Suppressor macrophage treated with lipopolysaccharide for 4 hours (primary cell): ENCODE measurements around the gene POLG.

Experiments
- DNase-seq: peaks from one replicate; pipeline ENCODE4 v3.0.0-alpha.2; 2020

The POLG gene

DNA sequence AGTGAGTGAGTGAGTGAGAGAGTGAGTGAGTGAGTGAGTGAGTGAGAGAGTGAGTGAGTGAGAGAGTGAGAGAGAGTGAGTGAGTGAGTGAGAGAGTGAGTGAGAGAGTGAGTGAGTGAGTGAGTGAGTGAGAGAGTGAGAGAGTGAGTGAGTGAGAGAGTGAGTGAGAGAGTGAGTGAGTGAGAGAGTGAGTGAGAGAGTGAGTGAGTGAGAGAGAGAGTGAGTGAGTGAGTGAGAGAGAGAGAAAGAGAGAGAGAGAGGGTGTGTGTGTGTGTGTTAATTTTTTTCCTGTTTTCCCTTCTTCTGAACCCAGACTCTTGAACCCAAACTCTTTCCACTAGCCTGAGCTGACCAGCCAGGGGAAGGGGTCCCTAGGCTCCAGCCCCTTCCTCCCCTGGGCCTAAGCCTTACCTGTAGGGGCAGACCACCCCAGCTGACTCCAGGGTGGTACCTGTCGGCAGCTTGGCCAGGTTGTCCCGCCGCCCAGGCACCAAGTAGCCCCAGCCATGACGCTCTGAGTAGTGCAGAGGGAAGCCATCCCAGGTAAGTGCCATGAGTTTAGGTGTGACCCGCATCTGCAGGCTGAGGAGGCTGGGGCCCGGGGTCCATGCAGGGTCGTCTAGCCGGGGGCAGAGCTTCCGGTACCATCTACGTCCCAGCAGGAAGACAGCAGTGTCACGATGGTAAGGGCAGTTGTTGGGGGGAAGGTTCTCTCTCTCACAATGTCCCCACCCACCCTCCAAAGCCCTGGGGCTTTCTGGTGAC is 9.4 kb downstream of the POLG start:
- no peak for DNase-seq

DNA sequence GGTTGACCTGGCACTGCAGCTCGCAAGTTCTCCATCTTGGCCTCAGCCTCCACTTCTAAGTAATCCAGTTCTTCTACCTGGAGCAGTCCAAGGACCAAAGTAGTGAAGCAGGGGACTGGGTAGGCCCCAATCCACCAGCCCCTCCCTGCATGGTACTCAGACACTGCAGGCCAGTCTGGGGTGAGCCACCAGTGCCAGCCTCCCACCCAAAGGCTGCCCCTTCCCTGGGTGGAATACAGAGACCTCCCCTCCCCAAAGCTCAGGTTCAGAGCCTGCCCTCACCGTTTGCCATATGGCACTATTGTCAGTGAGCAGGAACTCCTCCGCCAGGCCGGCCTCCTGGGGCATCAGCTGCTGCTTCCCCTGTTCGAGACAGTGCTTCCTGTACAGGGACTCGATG is 10.8 kb downstream of the POLG start:
- DNase-seq = no peak

DNA sequence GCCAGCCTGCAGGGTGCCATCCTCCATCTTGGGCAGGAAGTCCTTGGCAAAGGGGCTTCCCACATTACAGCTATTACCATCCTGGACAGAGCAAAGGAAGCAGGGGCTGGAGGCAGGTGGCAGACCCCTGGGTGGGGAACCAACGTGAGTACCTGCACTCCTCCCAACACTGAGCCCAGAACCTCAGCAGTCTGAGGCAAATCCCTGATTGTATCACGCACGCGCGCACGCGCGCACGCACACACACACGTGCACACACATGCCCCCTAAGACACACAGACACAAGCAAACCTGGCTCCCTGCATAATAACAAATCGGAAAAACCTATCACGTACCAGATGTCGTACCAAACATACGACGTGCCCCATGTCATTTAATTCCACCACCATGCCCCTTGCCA is 11.8 kb downstream of the POLG start:
- no peak for DNase-seq

DNA sequence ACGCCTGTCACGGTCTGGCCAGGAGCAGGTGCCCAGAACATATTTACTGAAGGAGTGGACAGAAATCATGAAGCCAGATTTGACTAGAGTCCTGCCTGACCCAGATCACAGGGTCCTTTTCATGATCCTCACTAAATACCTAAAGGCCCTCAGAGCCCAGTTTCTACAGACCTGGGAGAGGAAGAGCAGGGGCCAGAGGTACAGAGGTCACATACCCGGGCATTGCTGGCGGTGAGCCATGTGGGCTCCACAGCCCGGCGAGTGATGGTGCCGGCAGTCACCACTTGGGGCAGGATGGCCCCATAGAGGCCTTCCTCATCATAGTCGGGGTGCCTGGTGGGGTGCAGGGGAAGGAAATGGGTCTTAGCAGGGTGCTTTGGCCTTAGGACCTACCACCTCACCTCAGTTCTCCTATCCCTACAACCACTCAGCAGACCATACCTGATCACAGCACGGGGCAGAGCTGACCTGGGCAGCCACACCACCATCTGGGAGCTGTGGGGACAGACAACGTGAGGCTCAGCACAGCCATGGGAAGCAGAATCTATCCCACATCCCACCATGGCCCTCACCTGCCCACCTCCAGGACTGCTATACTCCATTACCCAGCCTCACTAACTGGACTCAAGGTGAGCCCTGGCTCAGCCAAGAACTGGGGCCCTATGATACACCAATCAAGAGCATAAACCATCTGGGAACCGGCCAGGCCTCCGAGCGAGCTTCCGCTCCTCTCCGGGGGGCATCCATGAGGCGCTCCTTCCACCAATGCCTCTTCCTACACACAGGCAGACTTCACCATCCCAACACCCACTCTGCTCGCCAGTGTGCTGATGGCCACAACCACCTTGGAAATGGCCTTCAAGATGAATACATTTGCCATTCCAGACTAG is 12.9 kb downstream of the POLG start:
- DNase-seq = no peak

DNA sequence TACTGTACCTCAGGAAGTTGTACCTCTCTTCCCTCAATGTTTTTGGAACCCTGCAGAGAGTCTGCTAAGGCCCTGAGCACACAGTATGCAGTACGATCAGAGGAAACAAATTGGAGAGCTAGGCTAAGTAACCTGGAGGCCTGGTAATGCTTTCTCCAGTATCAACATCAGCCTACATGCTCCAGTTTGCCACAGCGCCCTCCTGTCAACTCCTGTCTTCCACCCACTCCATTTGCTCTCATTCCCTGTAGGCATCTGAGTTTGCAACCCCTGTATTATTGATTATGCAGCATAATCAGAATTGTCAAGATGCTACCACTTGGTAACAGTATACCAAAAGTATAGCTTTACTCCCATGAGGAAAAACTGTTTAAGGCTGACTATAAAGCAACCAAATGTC is 14.4 kb downstream of the POLG start:
- no peak for DNase-seq

DNA sequence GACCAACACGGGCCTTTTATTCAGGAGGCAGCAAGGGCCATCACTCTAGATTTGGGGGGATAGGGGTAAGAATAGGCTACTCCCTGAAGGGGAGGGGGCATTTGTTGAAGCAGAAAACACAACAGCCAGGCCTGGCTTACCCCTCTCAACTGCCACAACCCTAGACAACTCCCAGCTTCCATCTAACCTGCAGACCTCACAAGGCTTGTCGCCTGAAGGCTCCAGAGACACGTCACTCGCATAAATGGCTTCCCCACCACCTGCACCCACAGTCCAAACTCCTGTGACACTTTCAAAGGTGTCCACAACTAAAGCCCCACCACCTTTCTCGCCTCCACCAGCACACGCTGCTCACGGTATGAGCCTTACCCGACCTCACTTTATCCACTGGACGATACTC is 14.9 kb downstream of the POLG start:
- DNase-seq = no peak

DNA sequence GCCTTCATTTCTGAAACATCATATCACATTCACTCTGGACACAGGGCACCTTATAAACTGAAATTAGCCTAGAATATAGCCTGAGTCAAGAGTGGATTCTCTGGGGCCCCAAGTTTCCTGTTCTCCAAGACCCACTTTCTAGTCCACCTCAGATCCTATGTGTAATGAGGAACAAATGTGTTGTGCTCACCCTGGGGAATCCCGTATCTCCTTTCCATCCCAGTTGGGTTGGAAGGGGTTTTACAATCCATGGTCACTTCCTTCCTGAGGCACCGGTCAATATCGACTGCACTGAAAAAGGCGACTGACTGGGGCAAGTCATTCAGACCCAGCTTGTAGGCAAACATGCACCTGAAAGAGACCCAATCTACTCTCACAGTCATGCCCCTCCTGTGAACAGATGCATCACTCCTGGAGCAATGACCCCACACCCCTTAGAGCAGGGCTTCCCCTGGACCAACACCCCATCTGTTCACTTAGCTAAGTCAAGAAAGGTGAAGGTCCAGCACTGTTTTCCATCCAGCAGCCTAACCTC is 17.4 kb downstream of the POLG start:
- peak; percentile 58 for DNase-seq

DNA sequence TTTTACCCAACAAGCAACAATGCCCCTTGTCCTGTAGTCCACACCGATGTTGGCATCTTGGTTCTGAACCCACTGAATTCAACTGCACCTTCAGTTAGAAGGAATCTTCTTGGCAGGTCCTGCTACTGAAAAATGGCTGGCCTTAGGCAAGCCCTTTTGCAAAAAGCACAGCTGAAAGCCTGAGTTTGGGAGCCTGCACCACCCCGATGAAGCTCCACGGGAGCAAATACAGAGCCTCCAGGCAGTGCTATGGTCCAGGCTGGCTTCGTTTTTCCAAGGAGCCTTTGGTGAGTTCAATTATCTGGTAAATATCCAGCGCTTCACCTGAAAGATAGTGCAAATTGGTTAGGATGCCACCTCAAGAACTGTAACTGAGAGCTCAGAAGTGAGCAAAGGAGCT is 18.1 kb downstream of the POLG start:
- no peak for DNase-seq

DNA sequence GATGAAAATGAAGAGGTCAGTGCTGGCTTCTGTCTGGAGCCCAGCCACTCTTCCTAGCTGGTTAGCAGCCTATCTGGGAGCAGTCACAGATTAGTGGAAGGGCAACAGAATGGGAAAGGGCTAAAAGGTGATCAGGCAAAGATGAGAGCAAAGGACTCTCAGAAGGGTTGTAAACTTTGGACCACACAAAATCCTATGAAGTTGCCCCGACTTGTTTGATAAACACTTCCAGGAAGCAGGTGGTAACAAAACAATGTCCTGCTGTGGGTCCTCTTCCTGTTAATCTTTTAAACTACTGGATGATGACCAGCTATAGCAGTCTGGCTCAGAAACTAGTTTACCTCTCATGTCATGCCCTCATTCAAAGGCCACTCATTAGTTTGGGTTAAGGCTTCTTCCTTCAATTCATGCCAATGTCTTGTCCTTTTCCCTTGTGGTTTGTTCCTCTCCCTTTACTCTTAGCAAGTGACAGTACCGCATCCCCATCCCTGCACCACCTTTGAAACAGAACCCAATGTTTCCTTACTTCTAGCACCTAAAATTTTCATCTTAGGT is 19.2 kb downstream of the POLG start:
- no peak for DNase-seq

DNA sequence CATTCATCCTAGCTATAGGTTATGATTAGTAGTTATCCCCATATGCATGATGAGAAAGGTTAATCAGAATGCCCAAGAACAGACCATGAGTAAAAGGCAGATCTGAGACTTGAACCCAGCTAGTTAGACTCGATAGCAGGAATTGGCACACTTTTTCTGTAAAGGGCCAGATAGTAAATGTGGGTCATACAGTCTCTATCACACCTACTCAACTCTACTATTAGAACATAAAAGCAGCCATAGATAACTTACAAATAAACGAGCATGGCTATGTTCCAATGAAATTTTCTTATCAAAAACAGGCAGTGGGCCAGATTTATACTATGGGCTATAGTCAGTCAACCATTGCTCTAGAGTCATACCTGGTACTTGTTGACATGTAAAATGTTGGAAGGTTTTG is 24.6 kb downstream of the POLG start:
- DNase-seq = no peak

DNA sequence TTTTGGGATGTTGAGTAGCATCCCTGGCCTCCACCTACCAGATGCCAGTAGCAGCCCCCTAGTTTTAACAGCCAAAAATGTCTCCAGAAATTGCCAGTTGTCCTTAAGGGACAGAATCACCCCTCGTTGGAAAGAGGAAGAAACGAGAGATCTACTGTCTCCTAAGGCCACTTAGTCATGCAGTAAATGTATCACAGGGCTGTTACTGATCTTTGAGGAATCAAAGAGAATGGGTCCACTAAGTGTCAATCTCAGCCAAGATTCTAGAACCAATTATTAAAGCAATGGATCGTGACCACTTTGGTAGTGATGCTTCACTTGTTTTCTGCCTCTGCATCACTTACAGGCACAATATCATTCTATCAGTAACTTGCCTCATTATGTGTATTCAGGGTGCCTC is 26.4 kb downstream of the POLG start:
- DNase-seq = peak; percentile 54

DNA sequence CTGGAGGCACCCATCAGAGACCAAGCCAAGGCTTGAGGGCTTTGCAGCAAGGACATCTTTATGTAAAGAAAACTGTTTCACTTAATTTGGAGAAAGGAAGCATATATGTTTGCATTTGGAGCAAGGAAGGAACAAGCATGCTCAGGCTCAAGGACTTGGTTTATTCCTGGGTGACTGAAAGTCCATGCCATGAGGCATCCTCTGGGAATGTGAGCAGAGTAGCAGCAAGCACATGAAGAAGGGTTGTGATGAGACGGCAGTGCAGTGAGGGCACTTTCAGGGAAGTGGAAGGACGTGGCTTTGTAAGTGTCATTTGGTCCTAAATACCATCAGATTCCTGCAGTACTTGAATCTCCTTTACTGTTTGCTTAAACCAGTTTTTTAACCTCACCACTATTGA is 26.8 kb downstream of the POLG start:
- no peak for DNase-seq

DNA sequence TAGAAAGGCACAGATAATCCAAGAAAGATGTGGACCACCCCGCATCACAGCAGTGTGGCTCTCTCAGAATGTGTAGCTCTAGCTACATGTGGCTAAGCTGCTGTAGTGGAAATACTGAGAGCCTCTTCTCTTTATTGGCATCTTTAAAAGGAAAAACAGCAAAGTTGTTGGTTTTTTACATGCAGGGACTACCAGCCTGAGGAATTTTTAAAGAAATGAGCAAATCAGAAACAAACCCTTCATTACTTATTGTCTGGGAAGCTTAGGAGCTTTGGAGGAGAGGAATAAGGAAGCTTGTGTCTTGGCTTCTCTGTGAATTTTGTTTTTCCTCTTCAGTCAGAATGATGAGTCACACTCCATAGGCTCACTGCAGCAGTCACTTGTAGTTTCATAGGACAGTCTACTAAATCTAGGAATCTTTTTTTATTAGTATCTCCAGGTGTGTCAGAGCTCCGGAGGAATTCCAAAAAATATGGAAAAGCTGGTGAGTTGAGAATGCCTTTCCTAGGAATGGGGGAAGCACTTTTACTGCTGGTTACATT is 27.5 kb downstream of the POLG start:
- DNase-seq = peak; percentile 60

DNA sequence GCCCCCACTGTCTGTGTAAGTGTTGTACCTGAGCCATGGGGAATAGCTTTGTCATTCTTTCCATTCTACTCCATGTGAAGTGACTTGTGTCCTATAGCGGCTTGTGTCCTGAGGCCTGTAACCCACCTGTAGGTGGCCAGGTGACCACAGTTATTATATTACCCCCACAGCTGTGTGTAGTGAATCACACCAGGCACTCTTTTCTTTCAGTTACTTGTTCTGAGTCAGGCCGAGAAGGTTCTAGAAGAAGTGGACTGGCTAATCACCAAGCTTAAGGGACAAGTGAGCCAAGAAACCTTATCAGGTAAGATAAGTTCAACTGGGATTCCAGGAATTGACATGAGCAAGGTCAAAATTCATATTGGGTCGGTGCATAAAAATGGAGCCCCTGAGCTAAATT is 29.2 kb downstream of the POLG start:
- no peak for DNase-seq

DNA sequence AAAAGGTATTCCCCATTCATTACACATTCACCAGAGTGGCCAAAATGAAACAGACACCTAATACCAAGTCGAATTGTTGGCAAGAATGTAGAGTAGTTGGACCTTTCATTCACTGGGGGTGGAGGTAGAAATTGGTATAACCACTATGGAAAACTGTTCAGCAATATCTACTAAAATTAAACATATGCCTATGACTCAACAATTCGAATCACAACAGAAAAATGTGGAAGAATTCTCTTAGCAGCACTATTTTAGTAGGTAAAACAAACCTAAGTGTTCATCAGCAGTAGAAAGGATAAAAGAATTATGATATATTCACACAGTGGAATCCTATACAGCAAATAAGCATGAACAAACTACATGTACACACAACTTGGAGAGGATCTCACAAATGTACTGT is 30.6 kb downstream of the POLG start:
- no peak for DNase-seq

DNA sequence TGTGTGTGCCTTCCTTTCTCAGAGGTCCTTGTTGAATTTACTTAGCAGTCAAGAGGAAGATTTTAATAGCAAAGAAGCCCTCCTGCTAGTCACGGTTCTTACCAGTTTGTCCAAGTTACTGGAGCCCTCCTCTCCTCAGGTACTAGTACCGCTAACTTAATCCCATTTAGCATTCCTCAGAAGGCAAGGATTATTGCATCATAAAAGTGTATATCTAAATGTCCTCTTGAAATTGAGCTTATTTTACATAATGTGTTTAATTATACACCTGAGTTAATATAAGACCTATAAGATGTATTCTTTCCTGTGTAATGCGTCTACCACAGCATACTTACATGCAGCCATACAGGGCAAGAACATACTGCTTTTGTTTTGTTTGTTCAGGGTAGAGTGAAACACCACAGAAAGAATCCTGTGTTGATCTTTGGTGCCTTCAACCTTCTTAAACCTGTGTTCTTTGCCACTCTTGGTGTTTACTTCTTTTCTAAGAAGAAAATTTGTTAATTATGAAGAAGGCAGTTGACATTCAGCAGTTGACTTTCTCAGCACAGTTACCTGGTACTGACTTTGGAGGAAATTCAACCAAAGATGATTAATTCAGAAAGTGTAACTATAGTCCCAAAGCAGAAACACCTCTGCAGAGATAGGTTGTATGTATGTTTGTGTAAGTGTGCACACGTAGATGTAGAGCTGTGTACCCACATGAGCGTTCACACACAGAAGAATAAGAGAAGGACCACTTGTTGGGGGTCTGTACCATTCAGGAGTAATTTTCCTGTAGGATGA is 33.1 kb downstream of the POLG start:
- no peak for DNase-seq

DNA sequence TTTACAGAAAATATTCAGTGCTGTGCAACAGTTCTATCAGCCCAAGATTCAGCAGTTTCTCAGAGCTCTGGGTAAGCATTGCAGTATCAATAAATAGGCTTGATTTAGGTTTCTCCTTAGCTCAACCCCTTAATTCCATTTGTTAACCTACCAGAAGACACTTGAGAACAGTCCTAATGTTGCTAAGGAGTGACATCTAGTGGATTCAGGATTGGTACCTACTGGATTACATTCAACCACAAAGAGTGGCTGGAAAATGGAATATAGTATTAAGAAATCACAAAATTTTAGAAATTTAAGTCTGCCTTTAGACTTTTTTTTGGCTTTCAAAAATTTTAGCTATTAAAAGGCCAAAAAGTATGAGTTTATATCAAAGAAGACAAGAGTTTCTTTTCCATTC is 34.7 kb downstream of the POLG start:
- peak; percentile 12 for DNase-seq

DNA sequence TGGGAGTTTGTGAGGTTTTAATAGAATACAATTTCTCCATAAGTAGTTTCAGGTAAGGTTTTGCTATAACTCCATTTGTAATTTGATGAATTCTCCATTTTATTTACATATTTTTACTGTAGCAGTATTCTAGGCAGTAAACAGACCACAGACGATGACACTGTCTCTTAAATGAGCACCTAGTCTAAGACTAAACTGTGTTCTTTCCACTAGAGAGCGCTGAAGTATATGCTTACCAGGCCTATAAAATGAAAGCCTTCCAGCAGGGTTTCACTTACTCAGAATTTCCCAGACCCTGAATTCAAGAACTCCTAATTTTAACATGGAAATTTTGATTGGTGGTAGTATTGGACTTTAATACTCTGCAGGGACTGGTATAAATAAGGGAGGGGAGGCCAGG is 41.6 kb downstream of the POLG start:
- peak; percentile 12 for DNase-seq

DNA sequence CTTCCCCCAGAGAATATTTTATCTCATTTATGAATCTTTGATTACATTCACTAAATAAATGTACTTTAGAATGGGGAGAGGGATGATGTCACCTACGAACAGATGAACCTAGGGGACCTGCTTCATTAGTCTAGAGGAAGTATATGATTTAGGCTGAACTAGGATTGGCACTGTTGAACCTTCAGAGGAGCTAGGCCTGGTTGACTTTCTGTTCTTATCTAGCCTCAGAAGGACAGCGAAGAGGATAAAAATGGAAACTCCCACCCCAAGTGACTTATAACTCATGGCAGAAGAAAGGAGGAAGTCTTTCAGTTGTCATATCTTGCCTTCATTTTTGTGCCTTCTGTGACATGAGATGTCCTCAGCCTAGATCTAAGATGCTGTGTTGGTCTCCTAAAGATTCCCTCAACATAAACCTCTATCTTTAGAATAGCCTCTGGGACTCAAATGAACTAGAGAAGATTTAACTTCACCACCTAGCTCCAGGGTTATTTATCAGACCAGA is 42.6 kb downstream of the POLG start:
- DNase-seq = peak; percentile 13

DNA sequence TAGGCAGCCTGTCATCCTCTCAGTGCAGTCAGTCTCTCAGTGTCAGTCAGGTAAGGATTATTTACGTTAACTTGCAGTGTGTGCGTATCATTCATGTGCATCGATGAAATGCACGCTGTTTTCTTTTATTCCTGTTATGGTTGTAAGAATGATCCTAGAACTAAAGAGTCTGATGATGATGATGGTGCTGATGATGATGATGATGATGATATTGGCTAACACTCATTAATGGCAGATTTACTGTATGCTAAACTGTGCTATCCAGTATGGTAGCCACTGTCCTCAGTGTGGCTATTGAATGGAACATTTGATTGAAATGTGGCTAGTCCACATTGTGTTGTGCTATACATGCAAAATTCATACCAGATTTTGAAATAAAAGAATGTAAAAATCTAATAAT is 51.4 kb downstream of the POLG start:
- DNase-seq = no peak

DNA sequence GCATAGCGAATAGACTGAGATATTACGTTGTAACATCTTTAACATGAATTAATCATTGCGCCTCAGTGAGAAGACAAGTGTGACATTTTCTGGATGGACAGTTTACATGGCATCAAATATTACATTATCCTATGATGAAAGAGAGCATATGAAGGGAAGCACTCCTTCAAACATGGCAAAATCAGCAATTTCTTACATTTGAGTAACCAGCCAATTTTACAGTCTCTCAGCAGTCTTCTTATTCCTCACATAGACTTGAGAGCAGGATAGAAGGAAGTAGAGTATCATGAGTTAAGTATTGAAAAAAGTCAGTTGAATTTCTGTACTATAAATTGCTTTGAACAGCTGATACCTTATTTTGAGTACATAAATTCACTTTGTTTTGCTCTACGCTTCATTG is 52.0 kb downstream of the POLG start:
- DNase-seq = peak; percentile 5

DNA sequence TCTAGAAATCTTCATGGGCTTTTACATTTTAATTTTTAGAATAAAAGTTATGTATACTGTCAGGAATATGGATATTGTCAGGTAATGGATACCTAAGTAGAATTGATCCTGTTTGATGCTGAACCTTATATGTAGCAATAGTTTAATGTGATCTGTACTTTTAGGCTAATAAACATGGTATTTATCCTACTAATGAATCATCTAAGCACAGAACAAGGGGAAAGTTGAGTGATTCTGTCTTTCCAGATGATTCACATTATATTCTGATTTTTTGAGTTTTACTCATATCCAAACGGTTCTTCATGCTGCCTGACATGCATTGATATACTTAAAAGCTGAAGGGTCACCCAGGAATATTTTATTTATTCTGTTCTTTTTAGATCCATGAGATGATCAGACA is 56.3 kb downstream of the POLG start:
- DNase-seq = no peak
